GM12801 (cell line): ENCODE results near the gene ATG14.

Experiments
- CTCF ChIP-seq: IDR thresholded peaks from one replicate; pipeline ENCODE4 v1.5.1; 2011; ENCODE audit warnings: control low read depth; ENCODE audit not compliant: insufficient read length; ENCODE audit errors: extremely low read depth

ATG14 gene

GRCh38 chr14:55411426-55412389 lies at the start of gene ATG14:
Gene ATG14, minus strand, starts transcription at chr14:55411830. Its CDS starts 8 bp downstream, at chr14:55411822.
- TF ChIP-seq CTCF = no peak

- TF ChIP-seq CTCF = no peak
Measured at GRCh38 chr14:55458800-55459515, 47.3 kb upstream of the ATG14 start.

- TF ChIP-seq CTCF = no peak
Measured at GRCh38 chr14:55457496-55457895, 45.9 kb upstream of the ATG14 start.

- TF ChIP-seq CTCF = no peak
Measured at GRCh38 chr14:55454264-55455002, 42.8 kb upstream of the ATG14 start.

- no peak for TF ChIP-seq CTCF
Measured at GRCh38 chr14:55451950-55452349, 40.3 kb upstream of the ATG14 start.

GRCh38 chr14:55451398-55451797 lies 39.8 kb upstream of the ATG14 start:
- no peak for TF ChIP-seq CTCF

- TF ChIP-seq CTCF = no peak
Measured at GRCh38 chr14:55450987-55451386, 39.4 kb upstream of the ATG14 start.
